H9 (cell line): ENCODE data around the gene CHGA. TPM values are rescaled to one million over a fixed set of nuclear protein-coding genes. Genes with fewer than 3 reads are reported as not detected.

ENCODE experiments used
- DNase-seq: peaks from one replicate; pipeline ENCODE4 v3.0.0-alpha.2; 2017
- H2AFZ ChIP-seq: one replicate; pipeline ENCODE4 v1.6.1; 2013; ENCODE audit warnings: mild to moderate bottlenecking, low read length, control low read depth, moderate library complexity
- H2AK5ac ChIP-seq: 2 replicates; pipeline ENCODE4 v1.6.1; 2013; ENCODE audit warnings: low read length, control low read depth, mixed read lengths; ENCODE audit not compliant: insufficient read length
- H2BK120ac ChIP-seq: one replicate; pipeline ENCODE4 v1.6.1; 2013; ENCODE audit warnings: low read depth, mild to moderate bottlenecking, low read length, control low read depth, inconsistent platforms; ENCODE audit not compliant: poor library complexity, severe bottlenecking
- H2BK12ac ChIP-seq: 2 replicates; pipeline ENCODE4 v1.6.1; 2013; ENCODE audit warnings: low read length, control low read depth, mixed read lengths, low read depth; ENCODE audit not compliant: insufficient read length
- H2BK15ac ChIP-seq: 2 replicates; pipeline ENCODE4 v1.6.1; 2013; ENCODE audit warnings: low read depth, low read length, control low read depth
- H2BK20ac ChIP-seq: one replicate; pipeline ENCODE4 v1.6.1; 2013; ENCODE audit warnings: low read depth, mild to moderate bottlenecking, low read length, control low read depth, inconsistent platforms; ENCODE audit not compliant: poor library complexity, severe bottlenecking
- H2BK5ac ChIP-seq: 2 replicates; pipeline ENCODE4 v1.6.1; 2013; ENCODE audit warnings: low read length, control low read depth, mixed read lengths; ENCODE audit not compliant: insufficient read length
- H3K14ac ChIP-seq: 2 replicates; pipeline ENCODE4 v1.6.1; 2013; ENCODE audit warnings: low read length, control low read depth; ENCODE audit not compliant: insufficient read depth
- H3K18ac ChIP-seq: 2 replicates; pipeline ENCODE4 v1.6.1; 2013; ENCODE audit warnings: low read depth, mild to moderate bottlenecking, mixed read lengths, low read length, control low read depth; ENCODE audit not compliant: insufficient read length
- H3K23ac ChIP-seq: 2 replicates; pipeline ENCODE4 v1.6.1; 2013; ENCODE audit warnings: low read length, control low read depth, mixed read lengths, low read depth; ENCODE audit not compliant: insufficient read length
- H3K23me2 ChIP-seq: 2 replicates; pipeline ENCODE4 v1.6.1; 2013; ENCODE audit warnings: low read depth, mild to moderate bottlenecking, mixed read lengths, low read length, control low read depth; ENCODE audit not compliant: insufficient read length, poor library complexity, severe bottlenecking
- H3K27ac ChIP-seq: 2 replicates; pipeline ENCODE4 v1.5.1; 2013; ENCODE audit warnings: low read length, control low read depth, mixed read lengths, low read depth; ENCODE audit not compliant: insufficient read length
- H3K27me3 ChIP-seq: 2 replicates; pipeline ENCODE4 v1.6.1; 2013; ENCODE audit warnings: low read length, control low read depth, inconsistent platforms; ENCODE audit not compliant: insufficient read depth
- H3K4ac ChIP-seq: 2 replicates; pipeline ENCODE4 v1.6.1; 2013; ENCODE audit warnings: low read depth, mild to moderate bottlenecking, control low read depth, inconsistent platforms, low read length, moderate library complexity
- H3K4me1 ChIP-seq: 2 replicates; pipeline ENCODE4 v1.6.1; 2013; ENCODE audit warnings: low read length, control low read depth, inconsistent platforms; ENCODE audit not compliant: insufficient read depth
- H3K4me2 ChIP-seq: 2 replicates; pipeline ENCODE4 v1.6.1; 2013; ENCODE audit warnings: low read length, control low read depth, mixed read lengths; ENCODE audit not compliant: insufficient read length, insufficient read depth
- H3K56ac ChIP-seq: 2 replicates; pipeline ENCODE4 v1.6.1; 2013; ENCODE audit warnings: low read depth, mild to moderate bottlenecking, mixed read lengths, low read length, control low read depth; ENCODE audit not compliant: insufficient read length
- H3K79me1 ChIP-seq: 2 replicates; pipeline ENCODE4 v1.6.1; 2013; ENCODE audit warnings: low read depth, mild to moderate bottlenecking, moderate library complexity, low read length, control low read depth, inconsistent platforms; ENCODE audit not compliant: insufficient read depth, poor library complexity, severe bottlenecking
- H3K79me2 ChIP-seq: 2 replicates; pipeline ENCODE4 v1.6.1; 2013; ENCODE audit warnings: low read length, control low read depth, inconsistent platforms; ENCODE audit not compliant: insufficient read depth
- H3K9ac ChIP-seq: 2 replicates; pipeline ENCODE4 v1.6.1; 2013; ENCODE audit warnings: low read length, control low read depth, mixed read lengths; ENCODE audit not compliant: insufficient read length; ENCODE audit errors: extremely low read depth
- H3K9me3 ChIP-seq: one replicate; pipeline ENCODE4 v1.6.1; 2013; ENCODE audit warnings: low read depth, low read length, inconsistent platforms; ENCODE audit not compliant: control insufficient read depth
- H3T11ph ChIP-seq: one replicate; pipeline ENCODE4 v1.6.1; 2013; ENCODE audit warnings: mild to moderate bottlenecking, low read length, control low read depth, inconsistent platforms
- H4K20me1 ChIP-seq: one replicate; pipeline ENCODE4 v1.6.1; 2013; ENCODE audit not compliant: control insufficient read depth, insufficient read length, insufficient read depth
- H4K5ac ChIP-seq: 2 replicates; pipeline ENCODE4 v1.6.1; 2013; ENCODE audit warnings: low read depth, mild to moderate bottlenecking, mixed read lengths, low read length, control low read depth; ENCODE audit not compliant: insufficient read length
- H4K8ac ChIP-seq: replicated peaks from 2 replicates; pipeline ENCODE4 v1.6.1; 2013; ENCODE audit warnings: low read length, control low read depth, mixed read lengths, low read depth; ENCODE audit not compliant: insufficient read length
- H4K91ac ChIP-seq: 2 replicates; pipeline ENCODE4 v1.6.1; 2013; ENCODE audit warnings: low read depth, mild to moderate bottlenecking, moderate library complexity, mixed read lengths, low read length, control low read depth; ENCODE audit not compliant: insufficient read length
- H3K27ac Mint-ChIP-seq, 3 experiments: 2 replicates in 2 of 3; 3 replicates in 1 of 3; pipeline ENCODE4 v1.8.0; 2020 to 2021; ENCODE audit warnings: mixed read lengths in 3 of 3, mild to moderate bottlenecking in 1 of 3, moderate library complexity in 1 of 3
- H3K27me3 Mint-ChIP-seq: 2 replicates; pipeline ENCODE4 v1.8.0; 2021; ENCODE audit warnings: low read depth, mild to moderate bottlenecking, moderate library complexity, mixed read lengths
- H3K36me3 Mint-ChIP-seq, 3 experiments: 2 replicates in 2 of 3; 3 replicates in 1 of 3; pipeline ENCODE4 v1.8.0; 2020 to 2021; ENCODE audit warnings: low read depth in 3 of 3, mixed read lengths in 3 of 3; ENCODE audit not compliant: insufficient read depth in 1 of 3
- H3K4me1 Mint-ChIP-seq, 2 experiments: 2 replicates each; pipeline ENCODE4 v1.8.0; 2020; ENCODE audit warnings: mixed read lengths in 2 of 2
- H3K4me3 Mint-ChIP-seq, 2 experiments: 2 replicates in 1 of 2; 3 replicates in 1 of 2; pipeline ENCODE4 v1.8.0; 2020 to 2021; ENCODE audit warnings: mild to moderate bottlenecking in 2 of 2, mixed read lengths in 2 of 2, moderate library complexity in 1 of 2
- H3K9me3 Mint-ChIP-seq, 2 experiments: 2 replicates in 1 of 2; 3 replicates in 1 of 2; pipeline ENCODE4 v1.8.0; 2020; ENCODE audit warnings: mild to moderate bottlenecking in 2 of 2, mixed read lengths in 2 of 2, moderate library complexity in 1 of 2
- CTCF ChIP-seq: fragments of 200-600 bp; sonication (generic); conservative IDR thresholded peaks from 3 replicates; pipeline ENCODE4 v1.8.0; 2021; ENCODE audit warnings: antibody characterized with exemption, mild to moderate bottlenecking
- WGBS: extraction: QIAGEN DNeasy Blood & Tissue Kit; methylation state at CpG from one replicate; pipeline ENCODE4 v1.1.7; 2013; ENCODE audit warnings: missing lambda C conversion rate, low lambda C conversion rate, mixed read lengths; ENCODE audit not compliant: insufficient read length; ENCODE audit errors: extremely low coverage; 5-methylcytosine and 5-hydroxymethylcytosine counted together
- total RNA-seq: library from RNA; stranded (reverse); gene quantifications from 2 replicates; pipeline ENCODE4 v1.2.1, GENCODE V29; 2021

Gene CHGA
- total RNA-seq, 1 experiment from 2014 or later: 6.7 TPM

- Histone ChIP-seq H3K27ac (no peak overlapping the region), H3K14ac (no peak overlapping the region), H2AK5ac (no peak overlapping the region), H3K79me1 (no peaks in the 10 kb centered on the region), H2AFZ (no peak overlapping the region), H4K5ac (no peak overlapping the region), H3K4me1 (peaks cover 2% of the 10 kb centered on the region; the same call in 1 of the 2 replicates), H2BK5ac (no peak overlapping the region), H4K91ac (no peak overlapping the region), H3K4me2 (no peak overlapping the region), H2BK20ac (no peak overlapping the region), H3K9me3 (no peaks in the 10 kb centered on the region), H3K23me2 (no peaks in the 10 kb centered on the region), H3K9ac (no peak overlapping the region), H4K8ac (no peak overlapping the region), H3K27me3 (no peaks in the 10 kb centered on the region), H3K4ac (no peak overlapping the region), H2BK12ac (no peak overlapping the region), H3K79me2 (no peaks in the 10 kb centered on the region), H3K56ac (no peak overlapping the region), H2BK120ac (no peak overlapping the region), H4K20me1 (no peaks in the 10 kb centered on the region), H3T11ph (no peak overlapping the region), H3K23ac (no peak overlapping the region), H2BK15ac (no peak overlapping the region), H3K18ac (no peak overlapping the region)
- no CpG with 5 or more reads among the region's 5 CpGs for WGBS
- Mint-ChIP-seq H3K9me3 (peaks cover 0 to 3% of the 10 kb centered on the region in 2 experiments; a peak in 3 of 5 replicates), H3K4me1 (peaks cover 11 to 15% of the 10 kb centered on the region in 2 experiments), H3K4me3 (no peak overlapping the region), H3K27ac (no peak overlapping the region), H3K27me3 (peaks cover 22% of the 10 kb centered on the region), H3K36me3 (no peaks in the 10 kb centered on the region)
- no peak for DNase-seq
- TF ChIP-seq CTCF: no peak
Observed at GRCh38 chr14:92883066-92883465, 39.9 kb upstream of the CHGA start.
